ENCODE results near the gene TRIM63.

Gene TRIM63

DNA sequence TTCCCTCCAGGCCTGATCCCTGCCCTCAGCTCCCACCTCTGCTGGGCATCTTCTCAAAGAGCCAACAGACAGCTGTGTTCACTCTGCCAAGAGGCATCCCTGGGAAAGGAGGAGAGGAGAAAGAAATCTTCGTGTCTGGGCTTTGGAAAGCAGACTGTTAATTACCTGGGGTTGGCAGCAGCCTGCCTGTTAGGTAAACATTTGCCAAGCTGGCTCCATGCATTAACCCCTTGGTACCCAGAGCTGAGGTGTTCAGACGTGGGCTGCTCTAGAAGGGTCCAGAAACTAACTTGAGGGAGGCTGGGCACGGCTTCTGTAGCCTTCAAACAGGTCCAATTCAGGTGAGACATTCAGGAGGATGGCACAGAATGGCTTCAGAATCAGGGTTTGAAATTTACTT is 54.6 kb downstream of the TRIM63 start:
- no peak for DNase-seq (ENCODE audit: low read depth in 2 of 2)
- no peak overlapping the region for H3K4me3 ChIP-seq (replicated peaks in 1 of 2; ENCODE audit: low read depth in 2 of 2, low read length in 2 of 2)
- TF ChIP-seq, protein P1, sequence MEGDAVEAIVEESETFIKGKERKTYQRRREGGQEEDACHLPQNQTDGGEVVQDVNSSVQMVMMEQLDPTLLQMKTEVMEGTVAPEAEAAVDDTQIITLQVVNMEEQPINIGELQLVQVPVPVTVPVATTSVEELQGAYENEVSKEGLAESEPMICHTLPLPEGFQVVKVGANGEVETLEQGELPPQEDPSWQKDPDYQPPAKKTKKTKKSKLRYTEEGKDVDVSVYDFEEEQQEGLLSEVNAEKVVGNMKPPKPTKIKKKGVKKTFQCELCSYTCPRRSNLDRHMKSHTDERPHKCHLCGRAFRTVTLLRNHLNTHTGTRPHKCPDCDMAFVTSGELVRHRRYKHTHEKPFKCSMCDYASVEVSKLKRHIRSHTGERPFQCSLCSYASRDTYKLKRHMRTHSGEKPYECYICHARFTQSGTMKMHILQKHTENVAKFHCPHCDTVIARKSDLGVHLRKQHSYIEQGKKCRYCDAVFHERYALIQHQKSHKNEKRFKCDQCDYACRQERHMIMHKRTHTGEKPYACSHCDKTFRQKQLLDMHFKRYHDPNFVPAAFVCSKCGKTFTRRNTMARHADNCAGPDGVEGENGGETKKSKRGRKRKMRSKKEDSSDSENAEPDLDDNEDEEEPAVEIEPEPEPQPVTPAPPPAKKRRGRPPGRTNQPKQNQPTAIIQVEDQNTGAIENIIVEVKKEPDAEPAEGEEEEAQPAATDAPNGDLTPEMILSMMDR (IDR thresholded peaks at IDR 0.05; ENCODE audit: low read depth, low read length) = no peak

DNA sequence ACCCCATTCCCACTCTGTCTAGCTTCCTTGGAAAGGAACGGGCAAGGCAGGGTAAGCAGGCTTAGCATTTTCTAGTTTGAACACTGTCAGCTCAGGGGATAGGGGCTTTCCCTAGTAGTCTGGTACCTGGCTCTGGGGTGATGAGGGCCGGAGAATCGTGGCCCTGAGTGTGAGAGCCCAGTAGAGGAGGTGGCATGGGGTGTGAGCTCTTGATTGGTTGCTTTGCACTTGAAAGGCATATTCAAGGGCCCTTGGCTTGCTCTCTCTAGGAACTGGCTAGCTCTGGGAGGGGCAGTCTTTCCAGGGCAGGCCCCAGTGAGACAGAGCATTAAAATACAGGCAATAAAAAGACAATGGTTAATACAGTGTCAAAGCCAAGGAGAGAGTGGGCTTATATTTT is 56.6 kb downstream of the TRIM63 start:
- TF ChIP-seq, protein P1 (IDR thresholded peaks at IDR 0.05; ENCODE audit: low read depth, low read length) = no peak
- DNase-seq (ENCODE audit: low read depth in 2 of 2) = no peak
- H3K4me3 ChIP-seq (replicated peaks in 1 of 2; ENCODE audit: low read depth in 2 of 2, low read length in 2 of 2) = no peak overlapping the region

DNA sequence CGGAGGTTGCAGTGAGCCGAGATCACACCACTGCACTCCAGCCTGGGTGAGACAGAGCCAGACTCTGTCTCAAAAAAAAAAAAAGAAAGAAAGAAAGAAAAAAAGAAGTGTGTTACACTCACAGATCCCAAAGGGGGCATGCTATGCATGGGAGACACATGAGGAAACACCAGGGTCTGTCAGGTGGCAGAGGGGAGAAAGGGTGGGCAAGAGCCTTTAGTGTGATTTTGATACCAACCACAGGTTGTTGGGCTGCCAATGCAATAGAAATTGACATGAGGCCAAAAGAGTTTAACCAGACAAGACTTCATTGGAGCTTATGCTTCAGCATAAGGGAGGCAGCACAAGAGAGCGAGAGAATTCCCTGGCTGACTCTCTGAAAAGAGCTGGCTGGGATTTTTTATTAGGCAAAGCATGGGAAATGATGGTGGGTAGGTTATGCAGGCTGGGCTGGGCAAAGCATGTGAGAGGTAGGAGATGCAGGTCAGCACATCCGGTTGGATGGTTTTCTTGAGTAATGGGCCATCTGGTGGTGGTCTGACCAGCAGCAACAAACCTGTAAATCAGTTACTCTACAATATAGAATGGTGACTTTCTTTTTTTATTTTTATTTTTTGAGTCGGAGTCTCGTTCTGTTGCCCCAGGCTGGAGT is 57.5 kb downstream of the TRIM63 start:
- no peak overlapping the region for H3K4me3 ChIP-seq (replicated peaks in 1 of 2; ENCODE audit: low read depth in 2 of 2, low read length in 2 of 2)
- TF ChIP-seq, protein P1 (IDR thresholded peaks at IDR 0.05; ENCODE audit: low read depth, low read length) = no peak
- peak in 1 of 2 donors; percentile 18 for DNase-seq (ENCODE audit: low read depth in 2 of 2)

DNA sequence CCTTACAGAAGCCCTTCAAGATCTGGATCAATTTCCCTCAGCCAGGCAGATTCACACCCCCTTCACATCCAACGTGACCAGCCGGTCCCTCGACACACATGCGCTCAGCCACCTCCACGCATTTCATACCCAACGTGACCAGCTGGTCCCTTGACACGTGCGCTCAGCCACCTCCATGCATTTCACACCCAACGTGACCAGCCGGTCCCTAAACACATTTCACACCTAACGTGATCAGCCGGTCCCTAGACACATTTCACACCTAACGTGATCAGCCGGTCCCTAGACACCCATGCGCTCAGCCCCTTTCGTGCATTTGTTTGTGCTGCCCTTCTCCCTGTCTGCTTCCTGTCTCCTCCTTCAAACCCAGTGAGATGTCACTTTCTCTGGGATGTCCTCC is 60.7 kb downstream of the TRIM63 start:
- TF ChIP-seq, protein P1 (IDR thresholded peaks at IDR 0.05; ENCODE audit: low read depth, low read length) = no peak
- DNase-seq (ENCODE audit: low read depth in 2 of 2) = no peak
- H3K4me3 ChIP-seq (replicated peaks in 1 of 2; ENCODE audit: low read depth in 2 of 2, low read length in 2 of 2) = no peak overlapping the region

DNA sequence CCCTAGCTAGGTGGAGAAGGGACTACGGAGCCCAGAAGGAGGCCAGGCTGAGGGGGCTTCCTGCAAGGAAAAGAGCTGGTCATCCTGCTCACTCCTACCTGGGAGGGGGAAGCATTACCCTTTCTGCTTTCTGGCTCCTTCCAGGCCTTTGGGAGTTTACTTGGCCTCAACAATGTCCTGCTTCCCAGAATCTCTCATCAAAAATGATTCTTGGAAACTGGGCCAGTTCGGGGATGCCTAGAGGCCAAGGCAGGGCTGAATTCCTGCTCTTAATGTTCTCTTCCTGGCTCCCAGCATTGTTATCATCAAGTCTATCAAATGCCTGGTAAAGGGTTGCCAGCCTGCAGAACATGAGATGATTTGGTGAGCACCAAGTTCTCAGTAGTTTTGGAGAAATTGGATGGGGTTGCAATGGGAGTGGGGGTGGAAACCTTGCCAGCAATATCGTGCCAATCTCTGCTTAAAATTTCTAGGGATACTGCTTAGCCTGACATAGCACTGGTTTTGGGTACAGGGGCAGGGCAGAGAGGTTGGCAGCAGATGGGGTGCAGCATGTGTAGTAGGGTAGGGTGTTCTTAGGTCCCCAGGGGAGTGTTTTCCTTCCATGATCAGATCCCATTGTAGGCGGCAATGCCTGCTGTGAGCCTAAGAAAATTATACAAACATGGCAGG is 61.9 kb downstream of the TRIM63 start:
- H3K4me3 ChIP-seq (replicated peaks in 1 of 2; ENCODE audit: low read depth in 2 of 2, low read length in 2 of 2) = no peak overlapping the region
- peak in 1 of 2 donors; percentile 36 for DNase-seq (ENCODE audit: low read depth in 2 of 2)
- TF ChIP-seq, protein P1 (IDR thresholded peaks at IDR 0.05; ENCODE audit: low read depth, low read length) = no peak

DNA sequence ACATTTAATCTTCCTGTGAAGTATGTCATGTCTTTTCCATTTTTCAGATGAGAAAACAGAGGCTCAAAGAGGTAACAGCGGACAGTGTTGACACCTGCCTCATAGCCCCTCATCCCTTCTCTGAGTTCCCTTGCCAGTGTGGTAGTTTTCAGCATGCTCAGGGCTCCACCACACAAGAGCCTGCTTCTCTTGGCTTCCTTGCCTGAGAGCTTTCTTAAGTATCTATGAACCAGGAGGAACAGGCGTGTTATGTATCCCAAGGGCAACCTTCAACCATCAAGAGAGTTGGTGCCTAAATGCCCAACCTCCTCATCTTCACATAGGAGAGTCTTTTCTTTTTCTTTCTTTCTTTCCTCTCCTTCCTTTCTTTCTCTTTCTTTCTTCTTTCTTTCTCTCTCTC is 63.7 kb downstream of the TRIM63 start:
- TF ChIP-seq, protein P1 (IDR thresholded peaks at IDR 0.05; ENCODE audit: low read depth, low read length) = no peak
- no peak for DNase-seq (ENCODE audit: low read depth in 2 of 2)
- no peak overlapping the region for H3K4me3 ChIP-seq (replicated peaks in 1 of 2; ENCODE audit: low read depth in 2 of 2, low read length in 2 of 2)

All from cardiac fibroblast (primary cell).